ENCODE results near the gene PCP2.
A peak's percentile ranks its signal among the peaks of the same experiment; 100 is the strongest.

The PCP2 gene

GRCh38 chr19:7639863-7640348 lies 6.4 kb upstream of the PCP2 start:
- DNase-seq, result no peak

- DNase-seq, result no peak
These were observed 5.4 kb upstream of the PCP2 start for GRCh38 chr19:7638802-7639465.

DNA sequence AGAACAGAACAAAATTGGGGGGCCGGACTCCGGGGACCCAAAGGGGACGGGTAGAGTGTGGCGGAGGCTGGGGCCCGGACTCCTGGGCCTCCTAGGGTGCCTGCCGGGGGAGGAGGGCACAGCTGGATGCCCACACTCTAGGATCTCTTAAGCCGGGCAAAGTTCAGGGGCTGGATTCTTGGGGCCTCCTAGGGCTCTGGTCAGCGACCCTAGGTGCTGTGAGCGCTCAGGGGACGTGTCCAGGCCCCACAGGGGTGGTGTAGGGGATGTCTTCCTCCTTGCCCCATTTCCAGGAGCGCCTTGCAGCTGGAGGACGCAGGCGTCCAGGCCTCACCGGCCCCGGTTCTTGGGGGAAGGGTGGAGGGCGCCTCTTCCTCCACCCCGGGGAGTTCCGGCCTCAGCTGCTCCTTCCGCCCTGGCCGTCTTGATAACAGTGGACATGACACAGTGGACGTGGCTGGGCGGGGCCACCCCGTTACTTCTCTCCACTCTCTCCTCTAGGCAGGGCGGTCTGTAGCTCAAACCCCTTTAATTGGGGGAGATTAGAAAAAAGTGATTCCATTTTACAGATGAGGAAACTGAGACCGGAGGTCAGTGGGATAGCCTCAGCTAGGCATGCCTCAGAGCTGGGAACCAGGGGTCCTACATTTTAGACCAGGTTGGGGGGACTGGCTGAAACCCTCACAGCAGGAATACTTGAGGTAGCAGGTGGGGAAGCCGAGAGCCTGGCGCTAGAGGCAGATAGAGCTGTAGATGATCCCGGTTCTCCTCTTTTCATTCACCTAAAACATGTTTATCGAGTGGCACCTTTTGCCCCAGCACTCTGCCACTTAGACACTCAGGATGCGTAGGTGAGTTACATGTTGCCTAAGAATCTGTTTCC lies 4.1 kb upstream of the PCP2 start:
- DNase-seq, result peak in 3 of 51 donors; percentile 9 to 17 (median 11)

GRCh38 chr19:7636691-7637373 lies 3.3 kb upstream of the PCP2 start, which contains the start of gene STXBP2:
STXBP2 (plus strand) TSS chr19:7637110; CDS start chr19:7637150, 40 bp downstream.
- peak in 8 of 51 donors; percentile 4 to 38 (median 10) for DNase-seq

DNA sequence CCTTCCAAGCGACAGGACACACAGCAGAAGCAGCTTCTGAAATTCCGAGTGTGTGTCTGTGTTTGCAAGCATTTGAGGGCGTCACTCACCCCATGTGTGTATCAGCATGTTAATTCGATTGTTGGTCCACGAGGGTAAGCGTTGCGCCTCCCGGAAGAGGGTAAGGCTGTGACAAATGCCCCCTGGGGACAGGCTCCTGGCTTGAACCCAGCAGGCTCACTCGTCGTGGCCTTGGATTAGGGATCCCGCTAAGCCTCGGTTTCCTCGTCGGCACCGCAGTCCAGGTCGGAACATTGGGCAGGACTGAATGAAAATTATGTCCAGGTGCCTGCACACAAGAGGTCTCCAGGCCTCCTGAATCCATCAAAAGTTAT lies 2.8 kb upstream of the PCP2 start:
- no peak for DNase-seq

GRCh38 chr19:7635670-7636069 lies 2.2 kb upstream of the PCP2 start:
- DNase-seq, result no peak

- DNase-seq, result no peak
These were observed 947 bp downstream of the PCP2 start for GRCh38 chr19:7632340-7633203.

DNA sequence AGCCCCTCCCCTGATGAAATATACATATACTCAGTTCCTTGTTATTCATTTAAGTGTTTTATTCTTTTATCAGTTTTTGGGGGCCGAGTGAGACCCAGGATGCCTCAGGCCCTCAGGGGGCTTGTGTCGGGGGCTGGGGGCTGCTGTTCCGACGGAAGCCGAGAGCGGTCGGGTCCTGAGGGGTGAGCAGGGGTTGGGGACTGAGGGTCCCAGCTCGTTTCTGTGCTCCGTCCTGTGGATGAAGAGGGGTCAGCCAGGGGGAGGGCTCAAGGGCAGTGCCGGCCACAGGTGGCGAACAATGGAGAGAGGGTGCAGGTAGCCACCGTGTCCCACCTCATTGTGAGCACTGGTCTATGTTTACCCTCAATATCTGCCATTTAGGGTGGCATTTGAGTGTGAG lies 1.9 kb downstream of the PCP2 start:
- DNase-seq, result no peak

- DNase-seq, result peak; percentile 72 to 99 (median 95)
These were observed 4.0 kb downstream of the PCP2 start, which contains the start of the genes PET100 and XAB2 for GRCh38 chr19:7629347-7630054. PET100 (plus strand) TSS chr19:7629793; CDS start chr19:7629834, 41 bp downstream. XAB2 (minus strand) TSS chr19:7629545; CDS start chr19:7629527, 18 bp downstream.

DNA sequence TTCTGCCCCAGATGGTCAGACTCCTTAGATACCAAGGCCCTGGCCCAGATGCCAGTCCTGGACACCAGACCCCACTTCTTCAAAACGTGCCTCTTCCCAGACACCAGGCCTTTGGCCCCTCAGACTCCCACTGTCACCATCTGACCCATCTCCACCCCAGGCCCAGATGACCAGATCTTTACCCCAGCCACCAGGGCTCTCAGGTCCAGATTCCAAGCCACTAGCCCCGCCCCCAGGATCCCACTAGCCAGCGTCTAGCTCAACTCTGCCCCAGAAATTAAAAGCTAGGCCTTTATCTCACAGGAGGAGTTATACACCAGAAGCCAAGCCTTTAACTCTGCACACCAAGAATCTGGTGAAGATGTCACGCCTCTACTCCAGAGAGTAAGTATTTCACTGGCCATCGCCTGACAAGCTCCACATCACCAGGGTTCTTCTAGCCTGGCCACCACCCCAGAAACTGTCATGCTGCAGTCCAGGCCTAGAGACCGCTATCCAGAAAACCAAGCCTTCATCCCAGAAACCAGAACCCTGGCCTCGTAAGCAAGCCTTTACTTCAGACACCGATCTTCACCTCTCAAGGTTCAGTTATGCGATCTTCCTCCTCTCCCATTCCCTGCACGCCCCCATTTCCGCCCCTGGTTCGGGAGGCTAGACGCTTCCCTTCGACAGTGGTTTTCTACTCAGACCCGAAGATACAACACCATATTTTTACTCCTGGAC lies 4.8 kb downstream of the PCP2 start:
- no peak for DNase-seq

DNA sequence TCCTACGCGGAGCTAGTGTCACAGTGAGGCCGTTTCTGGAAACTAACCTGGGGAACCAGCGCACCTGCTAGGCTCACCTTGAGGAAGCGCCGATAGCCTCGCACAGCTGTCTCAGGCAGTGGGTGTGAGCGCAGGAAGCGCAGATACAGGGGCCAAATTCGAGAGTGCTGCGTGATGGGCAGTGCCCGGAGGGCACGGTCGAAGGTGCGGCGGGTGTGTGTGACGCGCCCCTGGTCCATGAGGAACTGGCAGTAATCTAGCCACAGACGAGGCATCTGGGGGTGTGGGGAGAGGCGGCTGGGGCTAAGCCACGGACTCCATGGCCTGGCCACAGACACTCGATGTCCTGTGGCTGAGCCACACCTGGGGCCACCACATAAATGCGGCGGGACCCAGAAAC lies 6.4 kb downstream of the PCP2 start:
- DNase-seq, result no peak

DNA sequence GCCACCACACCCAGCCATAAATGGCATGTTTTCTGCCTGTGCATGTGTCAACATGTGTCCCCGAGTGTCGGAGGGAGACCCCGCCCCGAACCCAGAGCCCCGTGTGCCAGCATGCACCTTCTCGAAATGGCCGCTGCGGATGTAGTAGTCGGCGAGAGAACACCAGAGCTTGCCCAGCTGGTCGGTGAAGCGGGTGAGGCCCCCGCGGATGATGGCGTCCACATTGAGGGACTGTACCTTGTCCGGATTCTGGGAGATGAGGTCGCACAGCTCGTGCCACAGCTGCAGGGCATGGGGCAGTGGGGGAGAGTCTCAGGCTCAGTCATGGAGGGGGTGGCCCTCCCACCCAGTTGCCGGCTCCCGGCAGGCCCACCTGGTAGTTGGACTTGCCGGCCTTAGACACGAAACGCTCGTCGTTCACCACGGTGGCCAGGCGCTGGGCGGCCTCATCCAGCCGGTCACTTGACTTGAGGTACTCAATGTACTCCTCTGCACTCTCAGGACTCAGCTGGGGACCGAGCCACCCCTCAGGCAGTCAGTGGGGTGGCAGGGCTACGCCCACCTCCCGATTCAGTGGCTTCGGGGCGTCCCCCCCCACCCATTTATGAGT lies 7.7 kb downstream of the PCP2 start:
- no peak for DNase-seq

DNA sequence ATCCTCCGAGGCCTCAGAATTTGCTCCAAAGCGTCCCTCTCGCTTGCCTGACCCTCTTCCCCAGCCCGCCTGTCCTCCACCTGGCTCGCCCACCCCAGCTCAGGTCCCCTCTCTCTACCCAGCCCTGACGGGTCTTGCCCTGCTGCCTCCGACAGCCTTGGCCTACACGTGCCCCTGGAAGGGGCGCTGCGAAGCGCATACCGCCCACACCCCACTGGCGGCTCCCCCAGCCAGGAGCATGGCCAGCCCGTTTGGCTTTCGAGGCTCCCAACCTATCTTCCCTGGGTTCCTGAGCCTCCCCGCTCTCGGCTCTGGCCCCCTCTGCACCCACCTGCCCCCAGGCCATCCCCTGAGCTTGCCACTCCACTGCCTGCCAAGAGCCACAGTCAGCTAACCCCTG lies 8.7 kb downstream of the PCP2 start:
- no peak for DNase-seq

DNA sequence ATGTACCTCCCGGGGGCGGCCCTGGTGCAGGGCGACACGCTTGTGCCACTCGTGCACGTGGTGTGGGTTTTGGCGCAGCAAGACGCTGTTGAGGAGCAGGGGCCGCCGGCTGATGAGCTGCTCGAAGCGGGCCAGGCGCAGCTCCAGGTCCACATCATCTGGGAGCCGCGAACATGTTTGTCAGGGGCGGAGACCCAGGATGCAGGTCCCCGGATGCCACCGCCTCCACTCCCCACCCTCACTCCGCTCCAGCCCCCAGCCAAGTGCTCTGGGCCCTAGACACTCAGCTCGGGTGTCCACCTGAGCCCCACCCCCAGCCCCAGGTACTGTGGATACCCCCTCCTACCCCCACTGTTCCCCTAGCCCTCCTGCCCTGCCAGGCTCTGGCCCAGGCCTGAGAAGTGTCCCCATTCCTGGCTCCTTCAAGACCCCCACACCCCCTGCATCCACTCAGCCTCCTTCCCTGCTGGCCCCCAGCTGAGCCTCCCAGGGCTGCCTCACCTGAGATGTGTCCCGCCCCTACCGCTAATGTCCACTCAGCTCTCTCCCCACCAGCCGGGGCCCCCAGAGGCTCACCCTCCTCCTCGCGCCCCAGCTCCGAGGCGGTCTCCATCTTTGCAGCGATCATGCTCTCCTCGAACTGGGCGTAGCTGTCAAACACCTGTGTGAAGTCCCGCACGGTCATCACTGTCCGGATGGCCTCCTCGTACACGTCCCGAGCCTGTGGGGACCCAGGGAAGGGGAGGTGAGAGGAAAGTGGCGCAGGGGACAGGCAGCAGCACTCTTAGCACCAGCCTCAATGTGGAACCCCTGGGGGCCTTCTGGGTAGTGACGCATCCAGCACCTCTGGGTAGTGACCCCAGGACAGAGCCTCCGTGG lies 9.6 kb downstream of the PCP2 start:
- no peak for DNase-seq

DNA sequence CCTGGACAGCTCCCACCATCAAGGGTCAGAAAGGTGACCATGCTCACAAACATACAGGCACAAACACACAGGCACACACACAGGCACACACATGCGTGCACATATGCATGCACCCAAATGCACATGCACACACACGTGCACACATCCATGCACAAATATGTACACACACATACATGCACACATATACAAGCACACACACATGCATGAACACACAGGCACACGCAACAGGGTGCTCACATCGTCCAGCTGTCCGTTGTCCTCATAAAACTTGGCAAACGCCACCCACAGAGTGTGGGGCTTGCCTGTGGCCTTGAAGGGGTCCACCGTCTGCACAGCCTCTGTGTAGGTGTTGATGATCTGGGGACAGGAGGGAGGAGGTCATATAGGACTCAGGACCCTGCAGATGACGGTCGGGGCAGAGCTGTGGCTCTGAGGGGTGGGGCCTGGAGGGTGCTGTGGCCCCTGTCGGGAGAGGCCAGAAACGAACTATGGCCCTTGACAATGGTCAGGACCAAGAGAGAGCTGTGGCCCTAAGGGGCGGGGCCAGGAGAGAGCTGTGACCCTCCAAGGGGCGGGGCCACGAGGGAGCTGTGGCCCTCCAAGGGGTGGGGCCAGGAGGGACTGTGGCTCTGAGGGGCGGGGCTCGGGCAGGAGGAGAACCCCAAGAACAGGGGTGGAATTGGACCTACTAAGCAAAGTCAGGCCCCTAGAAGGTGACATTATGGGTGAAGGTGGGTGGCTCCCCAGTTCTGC lies 10.4 kb downstream of the PCP2 start:
- no peak for DNase-seq

- DNase-seq, result no peak
These were observed 12.8 kb downstream of the PCP2 start for GRCh38 chr19:7620442-7621412.

Data from hypothalamus (tissue), 51 donors.